HG02623 (cell line): Measurements from ENCODE around the gene LBX2.

ENCODE experiments used
- ATAC-seq: cut with Tn5 transposase; IDR thresholded peaks from one replicate; pipeline ENCODE4 v1.9.1; 2021; ENCODE audit warnings: moderate library complexity; ENCODE audit not compliant: unreplicated experiment

The LBX2 gene

GRCh38 chr2:74499267-74499939 is at the start of gene LBX2:
LBX2 (minus strand) TSS chr2:74499603; CDS start chr2:74499537, 66 bp downstream.
- no peak for ATAC-seq

- ATAC-seq = no peak
These were observed 49.0 kb upstream of the LBX2 start for GRCh38 chr2:74548285-74548899.

- no peak for ATAC-seq
These were observed 46.6 kb upstream of the LBX2 start for GRCh38 chr2:74546004-74546403.

- ATAC-seq = no peak
These were observed 45.2 kb upstream of the LBX2 start for GRCh38 chr2:74544634-74545033.

GRCh38 chr2:74542978-74543377 is 43.6 kb upstream of the LBX2 start:
- ATAC-seq = no peak

GRCh38 chr2:74540291-74540690 is 40.9 kb upstream of the LBX2 start:
- ATAC-seq = no peak

- ATAC-seq = no peak
These were observed 39.5 kb upstream of the LBX2 start for GRCh38 chr2:74538881-74539339.

- no peak for ATAC-seq
These were observed 37.7 kb upstream of the LBX2 start for GRCh38 chr2:74537140-74537539.

- ATAC-seq = no peak
These were observed 37.0 kb upstream of the LBX2 start for GRCh38 chr2:74536166-74536950.

GRCh38 chr2:74535440-74535965 is 36.1 kb upstream of the LBX2 start:
- no peak for ATAC-seq

GRCh38 chr2:74534411-74534810 is 35.0 kb upstream of the LBX2 start:
- ATAC-seq = no peak

- ATAC-seq = no peak
These were observed 34.1 kb upstream of the LBX2 start for GRCh38 chr2:74533464-74533863.

- no peak for ATAC-seq
These were observed 32.8 kb upstream of the LBX2 start for GRCh38 chr2:74532222-74532621.

GRCh38 chr2:74531666-74532065 is 32.3 kb upstream of the LBX2 start:
- no peak for ATAC-seq

- ATAC-seq = peak; percentile 29
These were observed 31.1 kb upstream of the LBX2 start for GRCh38 chr2:74530239-74531187.

GRCh38 chr2:74529357-74530238 is 30.2 kb upstream of the LBX2 start, which contains the start of the genes AUP1 and HTRA2:
AUP1 (minus strand) TSS chr2:74529706; CDS start chr2:74529629, 77 bp downstream.
HTRA2 (plus strand) TSS chr2:74529933; CDS start chr2:74530007, 74 bp downstream.
- ATAC-seq = peak; percentile 74

- ATAC-seq = peak; percentile 4
These were observed 29.4 kb upstream of the LBX2 start for GRCh38 chr2:74528600-74529356.

GRCh38 chr2:74527741-74528140 is 28.3 kb upstream of the LBX2 start:
- no peak for ATAC-seq
